ENCODE results near the gene CCDC6. TPM values are rescaled to one million over a fixed set of nuclear protein-coding genes. Genes with fewer than 3 reads are reported as not detected.

Gene CCDC6
- total RNA-seq, 1 donor from 2014 or later = 23.4 TPM

- DNase-seq (ENCODE audit: low read depth) = no peak
- TF ChIP-seq, protein P1, sequence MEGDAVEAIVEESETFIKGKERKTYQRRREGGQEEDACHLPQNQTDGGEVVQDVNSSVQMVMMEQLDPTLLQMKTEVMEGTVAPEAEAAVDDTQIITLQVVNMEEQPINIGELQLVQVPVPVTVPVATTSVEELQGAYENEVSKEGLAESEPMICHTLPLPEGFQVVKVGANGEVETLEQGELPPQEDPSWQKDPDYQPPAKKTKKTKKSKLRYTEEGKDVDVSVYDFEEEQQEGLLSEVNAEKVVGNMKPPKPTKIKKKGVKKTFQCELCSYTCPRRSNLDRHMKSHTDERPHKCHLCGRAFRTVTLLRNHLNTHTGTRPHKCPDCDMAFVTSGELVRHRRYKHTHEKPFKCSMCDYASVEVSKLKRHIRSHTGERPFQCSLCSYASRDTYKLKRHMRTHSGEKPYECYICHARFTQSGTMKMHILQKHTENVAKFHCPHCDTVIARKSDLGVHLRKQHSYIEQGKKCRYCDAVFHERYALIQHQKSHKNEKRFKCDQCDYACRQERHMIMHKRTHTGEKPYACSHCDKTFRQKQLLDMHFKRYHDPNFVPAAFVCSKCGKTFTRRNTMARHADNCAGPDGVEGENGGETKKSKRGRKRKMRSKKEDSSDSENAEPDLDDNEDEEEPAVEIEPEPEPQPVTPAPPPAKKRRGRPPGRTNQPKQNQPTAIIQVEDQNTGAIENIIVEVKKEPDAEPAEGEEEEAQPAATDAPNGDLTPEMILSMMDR (conservative IDR thresholded peaks at IDR 0.05; ENCODE audit: low read depth, low read length) = no peak
- no peak overlapping the region for H3K4me3 ChIP-seq (ENCODE audit: low read depth, low read length)
These were observed 48.4 kb downstream of the CCDC6 start for GRCh38 chr10:59857921-59858320.

GRCh38 chr10:59857049-59857448, 49.3 kb downstream of the CCDC6 start:
- TF ChIP-seq, protein P1 (conservative IDR thresholded peaks at IDR 0.05; ENCODE audit: low read depth, low read length) = no peak

DNA sequence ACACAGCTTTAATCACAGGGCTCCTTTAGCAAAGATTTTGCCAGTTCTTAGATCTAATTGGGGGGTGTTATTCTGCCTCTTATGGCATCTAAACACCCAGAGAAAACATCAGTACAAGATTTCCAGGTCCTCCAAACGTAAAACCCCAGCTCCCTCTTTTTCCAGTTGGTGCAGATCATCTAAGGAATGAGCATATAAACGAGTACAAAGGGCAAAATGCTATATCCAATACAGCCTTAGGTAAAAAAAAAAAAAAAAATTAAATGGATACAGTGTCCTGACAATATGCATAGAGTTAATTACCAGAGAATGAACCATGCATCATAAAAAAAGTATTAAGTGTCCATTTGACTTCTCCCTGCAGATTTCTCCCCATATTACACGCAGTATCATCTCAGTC, 50.3 kb downstream of the CCDC6 start:
- TF ChIP-seq, protein P1 (conservative IDR thresholded peaks at IDR 0.05; ENCODE audit: low read depth, low read length) = no peak
- no peak for DNase-seq (ENCODE audit: low read depth)
- H3K4me3 ChIP-seq (ENCODE audit: low read depth, low read length) = no peak overlapping the region

More at GRCh38 chr10:59857049-59857448, 49.3 kb downstream of the CCDC6 start:
- DNase-seq (ENCODE audit: low read depth) = no peak
- no peak overlapping the region for H3K4me3 ChIP-seq (ENCODE audit: low read depth, low read length)

GRCh38 chr10:59854571-59854970, 51.8 kb downstream of the CCDC6 start:
- no peak overlapping the region for H3K4me3 ChIP-seq (ENCODE audit: low read depth, low read length)
- DNase-seq (ENCODE audit: low read depth) = no peak
- TF ChIP-seq, protein P1 (conservative IDR thresholded peaks at IDR 0.05; ENCODE audit: low read depth, low read length) = no peak

DNA sequence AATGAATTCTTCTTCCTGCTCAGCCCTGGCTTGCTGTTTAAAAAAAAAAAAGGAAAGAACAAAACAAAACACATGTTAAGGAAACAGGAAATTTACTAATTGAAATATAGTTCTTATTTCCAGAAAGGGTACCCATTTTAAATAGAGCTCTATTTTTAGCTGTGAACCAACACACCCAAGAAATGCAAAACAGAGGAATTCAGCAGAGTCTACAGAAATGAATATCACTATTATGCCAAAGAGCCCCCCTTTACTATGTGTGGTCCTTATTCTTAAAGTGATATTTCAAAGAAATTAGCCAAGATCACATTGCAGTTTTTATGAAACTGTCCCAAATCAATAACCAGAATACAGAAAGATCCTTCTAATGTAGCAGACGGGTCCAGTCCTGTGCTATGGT, 53.7 kb downstream of the CCDC6 start:
- TF ChIP-seq, protein P1 (conservative IDR thresholded peaks at IDR 0.05; ENCODE audit: low read depth, low read length) = no peak
- H3K4me3 ChIP-seq (ENCODE audit: low read depth, low read length) = no peak overlapping the region
- DNase-seq (ENCODE audit: low read depth) = no peak

GRCh38 chr10:59851864-59852263, 54.5 kb downstream of the CCDC6 start:
- TF ChIP-seq, protein P1 (conservative IDR thresholded peaks at IDR 0.05; ENCODE audit: low read depth, low read length) = no peak
- H3K4me3 ChIP-seq (ENCODE audit: low read depth, low read length) = no peak overlapping the region
- DNase-seq (ENCODE audit: low read depth) = no peak

DNA sequence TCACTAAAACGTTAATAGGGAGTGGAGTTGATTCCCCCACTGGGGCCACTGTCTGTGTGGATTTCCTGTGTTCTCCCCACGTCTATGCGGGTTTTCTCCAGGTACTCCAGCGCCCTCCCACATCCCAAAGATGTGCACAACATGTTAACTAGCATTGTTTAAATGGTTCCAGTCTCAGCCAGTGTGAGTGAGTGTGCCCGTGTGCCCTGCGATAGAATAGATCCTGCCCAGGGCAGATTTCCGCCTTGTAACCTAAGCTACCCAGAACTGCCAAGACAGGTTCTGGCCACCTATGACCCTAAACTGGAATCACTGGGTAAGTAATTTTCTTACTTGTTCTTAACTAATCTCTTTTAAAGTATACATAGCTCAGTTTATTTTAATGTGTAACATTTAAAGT, 58.5 kb downstream of the CCDC6 start:
- TF ChIP-seq, protein P1 (conservative IDR thresholded peaks at IDR 0.05; ENCODE audit: low read depth, low read length) = no peak
- H3K4me3 ChIP-seq (ENCODE audit: low read depth, low read length) = no peak overlapping the region
- no peak for DNase-seq (ENCODE audit: low read depth)

Measured in epithelial cell of proximal tubule (primary cell).